Cerebellar nuclear complex (tissue), 1 donor: ENCODE results near the gene HOXB13.

Experiments
- DNase-seq, 2 experiments: peaks; one replicate each; lab custom pipeline; 2025; lab: John Stamatoyannopoulos, UW

Gene HOXB13

DNA sequence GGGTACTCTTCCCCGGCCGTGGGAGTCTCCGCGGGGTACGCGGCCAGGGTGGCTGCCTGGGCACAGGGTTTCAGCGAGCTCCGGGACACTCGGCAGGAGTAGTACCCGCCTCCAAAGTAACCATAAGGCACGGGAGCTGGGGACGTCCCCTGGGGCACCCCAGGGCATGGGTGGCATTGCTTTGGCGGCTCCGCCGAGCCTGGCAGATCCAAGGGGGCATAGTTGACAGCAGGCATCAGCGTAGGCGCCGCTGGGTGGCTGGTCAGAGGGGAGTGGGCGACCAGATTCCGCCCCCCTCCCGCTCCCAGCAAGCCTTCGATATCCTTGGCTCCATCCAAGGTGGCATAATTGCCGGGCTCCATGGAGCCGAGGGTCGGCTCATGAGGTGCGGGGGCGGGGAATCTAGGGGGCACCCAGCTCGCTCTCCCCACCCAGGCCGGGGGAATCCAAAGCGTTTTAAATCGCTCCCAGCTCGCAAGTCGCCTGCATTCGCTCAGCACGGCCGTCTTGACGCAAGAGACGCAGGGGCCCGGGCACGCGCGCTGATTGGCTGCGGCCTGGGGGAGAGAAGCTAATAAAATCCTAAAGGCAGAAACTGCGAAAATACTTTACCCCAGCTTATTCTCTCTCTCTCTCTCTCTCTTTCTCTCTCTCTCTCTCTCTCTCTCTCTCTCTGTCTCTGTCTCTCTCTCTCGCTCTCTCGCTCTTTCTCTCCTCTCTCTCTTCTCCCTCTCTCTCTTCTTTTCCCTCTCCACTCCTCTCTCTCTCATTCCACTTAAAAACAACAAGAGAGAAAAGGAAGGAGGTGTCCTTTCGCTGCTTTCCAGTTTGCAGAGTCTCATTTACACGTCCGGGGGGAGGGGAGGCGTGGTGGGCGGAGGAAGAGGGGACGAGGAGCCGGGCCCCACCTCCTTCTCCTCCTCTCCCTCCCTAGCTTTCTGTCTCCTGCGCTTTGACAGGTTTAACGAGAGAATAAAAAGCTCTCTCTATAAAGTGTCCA, at the start of gene HOXB13:
Gene HOXB13, minus strand, starts transcription at position 519 of the 1,000 bp plus-strand sequence. Its CDS starts 157 bp downstream, at position 362.
- DNase-seq, result no peak

DNA sequence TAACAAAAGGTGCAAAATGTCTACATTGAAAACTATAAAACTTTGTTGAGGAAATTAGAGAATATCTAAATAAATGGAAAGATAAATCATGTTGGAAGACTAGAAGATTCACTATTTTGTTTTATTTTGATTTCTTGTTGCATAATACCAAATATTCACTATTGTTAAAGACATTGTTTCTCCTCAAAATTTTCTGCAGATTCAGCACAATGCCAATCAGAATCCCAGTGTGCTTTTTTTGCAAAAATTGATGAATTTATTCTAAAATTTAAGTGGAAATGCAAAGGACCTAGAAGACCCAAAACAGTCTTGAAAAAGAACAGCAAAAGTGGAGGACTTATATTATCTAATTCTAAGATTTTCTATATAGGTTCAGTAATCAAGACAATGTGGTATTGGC, 48.1 kb upstream of the HOXB13 start:
- no peak for DNase-seq

DNA sequence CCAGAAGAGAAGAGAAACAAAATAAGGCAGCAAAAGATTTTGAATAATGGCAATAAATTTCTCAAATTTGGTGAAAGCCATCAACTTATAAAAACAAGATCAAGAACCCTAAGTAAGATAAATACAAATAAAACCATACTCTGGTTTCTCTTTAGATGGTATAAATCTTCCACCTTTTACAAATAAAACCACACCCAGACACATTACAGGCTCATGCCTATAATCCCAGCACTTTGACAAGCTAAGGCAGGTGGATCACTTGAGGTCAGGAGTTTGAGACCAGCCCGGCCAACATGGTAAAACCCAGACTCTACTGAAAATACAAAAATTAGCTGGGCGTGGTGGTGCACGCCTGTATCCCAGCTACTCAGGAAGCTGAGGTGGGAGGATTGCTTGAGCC, 44.7 kb upstream of the HOXB13 start:
- no peak for DNase-seq

DNA sequence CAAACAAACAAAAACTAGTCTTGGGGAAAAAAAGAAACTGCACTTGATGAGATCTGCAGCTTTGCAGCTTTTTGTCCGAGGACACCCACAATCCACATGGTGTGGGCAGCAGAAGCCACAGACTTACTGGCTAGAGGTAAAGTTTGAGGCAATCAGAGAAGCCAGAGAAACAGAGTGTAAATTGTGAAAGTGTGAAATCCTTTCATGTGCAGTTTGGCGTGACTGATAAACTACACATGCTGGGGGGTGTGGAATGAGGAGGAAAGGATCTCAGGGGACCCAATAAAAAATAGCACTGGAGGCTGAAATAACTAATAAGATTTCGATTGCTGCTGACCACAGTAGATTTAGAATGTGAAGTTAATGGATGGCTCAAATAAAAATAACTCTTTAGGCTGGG, 42.4 kb upstream of the HOXB13 start:
- DNase-seq, result no peak

DNA sequence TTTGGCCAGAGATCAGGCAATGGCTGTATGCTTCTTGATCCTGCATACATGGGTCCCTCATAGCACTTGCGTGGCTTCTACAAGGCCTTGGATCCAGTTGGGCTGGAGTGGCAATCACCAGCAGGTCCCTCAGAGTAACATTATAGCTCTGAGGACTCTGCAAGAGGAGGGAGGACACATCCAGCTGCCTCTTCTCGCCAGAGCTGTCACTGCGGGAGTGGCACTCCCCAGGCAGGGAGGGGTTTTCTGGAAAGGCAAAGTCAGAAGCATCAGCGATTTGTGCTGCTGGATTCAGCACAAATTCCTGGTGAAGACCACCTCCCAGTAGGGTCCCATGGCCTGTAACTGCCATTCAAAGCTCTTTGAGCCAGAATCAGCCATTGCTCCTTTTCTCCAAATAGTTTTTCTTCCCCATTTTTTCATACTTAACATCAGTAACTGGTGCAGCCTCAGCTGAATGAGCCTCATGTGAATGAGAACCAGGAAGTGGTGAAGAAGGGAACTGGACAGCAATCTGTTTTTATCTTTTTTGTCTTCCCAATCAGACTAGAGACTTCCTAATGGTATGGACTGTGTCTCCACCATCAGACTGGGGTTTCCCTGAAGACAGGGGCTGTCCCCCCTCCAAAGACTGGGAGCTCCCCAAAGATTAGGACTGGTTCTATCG, 40.6 kb upstream of the HOXB13 start:
- DNase-seq, result no peak

DNA sequence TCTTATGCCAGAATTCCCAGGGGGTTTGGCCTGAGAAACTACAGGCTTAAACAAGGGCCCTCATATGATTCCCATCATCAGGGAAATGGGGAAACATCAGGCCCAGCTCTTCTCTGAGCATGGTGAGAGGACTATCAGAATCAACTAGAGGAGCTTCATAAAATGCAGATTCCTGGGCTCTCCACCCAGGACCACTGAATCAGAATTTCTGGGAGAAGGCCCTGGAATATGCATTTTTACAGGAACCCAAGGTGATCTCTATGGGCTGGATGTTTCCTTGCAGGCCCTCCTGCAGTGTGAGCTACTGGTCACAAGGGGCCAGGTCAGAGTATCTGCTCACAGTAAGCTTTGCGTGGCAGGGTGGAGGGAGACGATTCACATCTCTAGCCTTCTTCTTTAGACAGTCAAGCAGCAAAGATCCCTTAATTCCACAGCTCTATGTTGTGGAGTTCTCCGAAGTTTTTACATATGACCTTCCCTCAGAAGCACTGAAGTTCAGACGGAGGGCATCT, 38.8 kb upstream of the HOXB13 start:
- no peak for DNase-seq

DNA sequence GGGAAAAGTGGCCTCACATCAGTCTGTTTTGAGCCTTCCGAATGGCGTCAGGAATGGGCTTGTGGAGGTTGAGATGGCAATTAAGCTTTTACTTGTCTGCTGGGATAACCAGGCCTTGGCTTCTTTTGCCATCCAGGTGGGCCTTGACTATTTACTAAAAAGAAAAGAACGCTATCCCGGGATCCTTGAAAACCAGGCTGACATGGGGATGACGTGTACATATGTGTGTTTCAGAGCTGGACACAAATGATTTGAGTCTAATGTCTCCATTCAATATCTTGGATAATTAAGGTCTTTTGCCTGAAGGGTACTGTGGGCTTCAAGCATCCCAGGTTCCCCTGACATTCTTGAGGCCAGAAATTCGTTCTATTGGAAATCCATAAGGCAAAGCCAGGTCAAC, 32.6 kb upstream of the HOXB13 start:
- DNase-seq, result no peak

DNA sequence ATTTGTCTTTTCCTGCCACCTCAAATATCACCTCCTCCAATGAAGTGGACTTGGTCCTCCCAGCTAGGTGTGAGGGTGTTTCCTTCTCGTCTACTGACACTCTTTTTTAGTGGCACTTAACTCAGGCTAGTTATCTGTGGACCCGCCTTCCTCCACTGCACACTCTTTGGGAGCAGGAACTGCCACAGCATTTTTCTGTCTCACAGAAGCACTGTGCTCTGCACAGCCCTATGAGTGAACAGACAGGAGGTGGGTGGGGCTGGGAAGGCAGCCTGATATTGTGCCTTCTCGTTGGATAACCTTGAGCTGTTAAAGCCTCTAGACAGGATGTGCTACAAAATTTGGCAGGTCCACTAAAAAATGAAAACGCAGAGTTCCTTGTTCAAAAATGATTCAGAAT, 31.9 kb upstream of the HOXB13 start:
- no peak for DNase-seq

DNA sequence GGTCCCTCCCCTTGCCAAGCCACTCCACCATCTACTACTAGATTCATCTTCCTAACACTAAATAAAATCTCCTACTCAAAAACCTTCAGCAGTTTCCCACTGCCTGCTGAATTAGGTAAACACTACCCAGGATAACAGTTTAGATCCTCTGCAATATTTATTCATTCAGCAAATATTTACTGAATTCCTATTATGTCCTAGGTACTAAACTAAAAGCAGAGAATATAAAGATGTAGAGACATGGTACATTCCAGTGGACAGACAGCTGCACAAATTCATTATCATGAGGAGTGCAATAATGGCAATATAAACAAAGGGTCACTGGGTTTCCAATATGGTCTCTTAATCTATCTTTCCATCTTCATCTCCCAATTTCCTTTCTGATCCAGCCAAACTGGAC, 30.7 kb upstream of the HOXB13 start:
- DNase-seq, result no peak

DNA sequence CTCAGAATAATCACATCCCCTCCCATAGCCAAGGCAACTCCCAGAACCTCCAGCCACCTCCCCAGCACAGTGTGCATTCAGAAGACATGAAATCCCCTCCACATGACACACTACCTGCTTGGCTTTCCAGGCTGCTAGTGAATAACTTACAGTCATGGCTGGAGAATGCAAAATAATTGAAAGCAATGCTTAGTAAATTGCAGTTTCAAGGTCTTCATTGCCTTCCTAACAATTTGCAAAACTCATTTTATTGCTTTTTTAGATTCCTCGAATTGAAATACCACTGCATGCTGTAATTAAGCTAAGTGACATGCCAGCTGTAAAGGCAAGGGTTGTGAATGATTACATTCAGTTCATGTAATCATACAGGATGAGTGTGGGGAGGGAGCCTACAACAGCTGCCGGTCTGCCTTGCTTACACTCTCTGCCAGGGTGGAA, 29.0 kb upstream of the HOXB13 start:
- no peak for DNase-seq

DNA sequence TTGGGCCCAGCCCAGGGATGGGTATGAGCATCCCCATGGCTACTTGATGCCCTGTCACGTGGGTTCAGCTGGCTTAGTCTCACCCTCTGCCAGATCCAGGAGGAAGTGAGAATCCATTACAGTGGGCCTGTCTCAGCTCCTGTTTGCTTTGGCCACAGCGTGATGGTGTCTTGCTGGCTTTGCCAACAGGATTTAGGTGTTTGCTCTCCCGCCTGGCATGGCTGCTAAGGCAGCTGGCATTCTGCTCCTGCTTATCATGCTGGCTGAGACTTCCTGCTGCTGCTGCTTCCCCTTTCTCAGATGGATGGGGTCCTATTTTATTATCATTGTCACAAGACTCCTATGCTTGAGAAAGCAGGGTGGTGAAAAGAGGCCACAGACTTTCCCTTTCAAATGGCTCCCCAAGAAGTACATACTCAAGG, 28.3 kb upstream of the HOXB13 start:
- DNase-seq, result no peak

DNA sequence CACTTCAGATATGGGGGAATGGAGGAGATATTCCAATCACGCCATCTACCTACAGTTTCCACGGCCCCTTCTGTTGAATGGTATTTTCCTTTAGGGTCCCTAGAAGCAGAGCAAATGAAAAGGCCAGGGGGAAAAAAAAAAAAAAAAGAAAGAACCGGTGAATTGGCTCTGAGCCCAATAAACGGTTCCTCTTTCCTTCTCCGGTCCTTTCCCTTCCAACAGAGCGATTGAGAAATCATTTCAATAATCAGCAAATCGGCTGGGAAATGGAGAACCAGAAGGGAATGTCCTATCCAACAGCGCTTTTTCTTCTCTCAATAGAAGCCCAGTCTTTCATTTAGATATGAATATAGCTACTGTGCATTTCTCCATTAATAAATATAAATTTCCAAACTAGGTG, 26.8 kb upstream of the HOXB13 start:
- no peak for DNase-seq

DNA sequence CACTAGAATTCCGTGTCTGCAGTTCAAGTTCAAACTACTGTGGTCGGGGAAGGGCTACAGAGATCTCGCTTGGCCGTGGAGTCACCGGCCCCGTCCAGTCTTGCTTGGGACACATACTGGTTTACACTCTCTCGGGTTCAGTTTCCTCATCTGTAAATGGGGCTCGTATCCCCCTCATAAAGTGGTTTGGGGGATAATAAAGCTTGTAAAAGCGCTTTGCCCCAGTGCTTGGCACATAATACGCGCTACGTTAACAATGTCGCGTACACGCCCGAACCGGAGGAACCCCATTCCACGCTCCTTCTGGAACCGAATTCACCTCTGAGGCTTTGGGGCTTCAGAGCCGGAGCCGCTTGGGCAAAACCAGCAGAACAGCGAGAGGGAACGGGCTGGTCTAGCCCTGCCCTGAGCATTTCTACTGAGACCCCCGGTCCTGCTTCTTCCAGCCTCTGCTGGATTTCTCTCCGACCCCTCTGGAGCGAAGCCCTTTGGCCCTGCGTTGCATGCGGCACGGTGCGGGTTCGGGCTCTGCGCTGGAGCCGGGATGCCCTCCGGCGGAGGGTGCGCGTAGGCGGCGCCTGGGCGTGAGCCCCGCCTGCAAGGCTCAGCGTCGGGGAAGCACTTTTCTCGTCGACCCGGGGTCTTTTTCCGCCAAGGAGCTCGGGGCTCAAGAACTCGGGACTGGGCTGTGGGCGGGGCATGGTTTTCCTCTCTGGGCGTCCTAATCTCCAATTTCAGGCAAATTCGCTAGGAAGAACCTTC, 26.1 kb upstream of the HOXB13 start:
- no peak for DNase-seq

DNA sequence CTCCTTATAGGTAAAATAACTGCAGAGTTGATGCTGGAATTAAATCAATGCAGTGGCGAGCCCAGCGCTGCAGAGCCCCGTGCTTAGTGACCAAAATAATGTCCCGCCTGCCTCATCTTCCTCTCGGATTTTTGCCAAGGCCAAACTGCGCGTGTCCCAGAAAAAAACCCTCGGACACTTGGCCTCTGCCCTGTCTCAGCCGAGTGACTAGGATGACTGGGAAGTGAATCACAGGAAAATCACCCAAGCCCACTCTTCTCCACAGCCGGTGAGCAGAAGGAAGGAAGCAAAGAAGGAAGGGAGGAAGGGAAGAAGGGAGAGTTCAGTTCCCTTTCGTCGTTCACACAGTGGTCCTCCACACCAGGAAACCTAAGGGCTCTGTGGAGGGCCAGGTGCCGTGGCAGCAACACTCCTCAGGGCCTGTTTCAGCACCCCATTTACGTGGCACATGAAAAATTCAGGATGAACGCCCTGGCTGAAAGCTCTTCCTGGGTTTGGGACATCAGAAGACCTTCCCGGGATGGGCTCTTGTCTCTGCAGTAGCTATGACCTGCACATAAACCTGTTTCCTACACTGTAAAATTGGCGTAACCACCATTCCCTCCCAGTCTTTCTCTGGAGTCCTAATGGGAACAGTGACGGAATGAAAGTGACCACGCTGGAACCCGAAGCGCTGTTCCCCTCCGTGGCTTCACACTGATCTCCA, 25.4 kb upstream of the HOXB13 start:
- no peak for DNase-seq

DNA sequence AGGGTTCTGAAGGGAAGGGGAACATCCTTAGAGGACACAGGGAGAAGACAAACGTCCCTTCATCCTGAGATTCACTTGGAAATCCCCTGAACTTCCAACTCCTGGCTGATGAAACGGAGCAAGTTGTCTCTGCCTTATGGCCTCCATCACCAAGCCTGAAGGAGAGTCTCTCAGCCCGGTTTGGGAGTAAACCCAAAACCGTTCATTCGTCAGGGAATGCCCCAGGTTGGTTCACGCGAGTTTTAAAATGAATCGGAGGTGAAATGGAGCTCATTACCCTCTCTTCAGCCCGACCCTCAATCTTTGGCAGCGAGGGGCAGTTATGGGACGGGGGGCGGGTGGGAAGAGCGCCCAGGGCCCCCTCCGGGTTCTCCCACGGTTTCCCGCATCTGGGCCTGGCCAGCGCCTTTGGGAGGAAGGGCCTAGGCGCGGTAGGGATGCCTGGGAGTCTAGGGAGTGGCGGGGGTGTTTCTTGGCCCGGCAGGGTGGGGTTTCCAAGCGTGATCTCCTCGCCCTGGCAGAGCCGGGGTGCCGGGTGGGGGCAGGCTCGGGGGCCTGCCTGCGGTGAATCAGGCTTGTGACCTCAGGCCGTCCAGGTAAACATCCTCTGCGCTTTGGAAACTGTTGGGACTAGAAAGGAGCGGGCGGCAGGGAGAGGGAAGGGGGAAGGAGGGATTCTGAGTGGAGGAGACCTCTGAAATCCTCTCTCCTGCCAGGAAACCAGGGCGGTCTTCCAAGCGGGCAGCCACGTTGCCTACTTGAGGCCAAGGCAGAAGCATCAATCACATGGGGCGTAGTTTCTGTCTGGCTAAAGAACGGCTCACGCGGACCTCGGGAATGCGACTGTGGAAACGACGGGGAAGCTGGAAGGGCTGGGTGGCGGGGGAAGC, 24.1 kb upstream of the HOXB13 start:
- no peak for DNase-seq

DNA sequence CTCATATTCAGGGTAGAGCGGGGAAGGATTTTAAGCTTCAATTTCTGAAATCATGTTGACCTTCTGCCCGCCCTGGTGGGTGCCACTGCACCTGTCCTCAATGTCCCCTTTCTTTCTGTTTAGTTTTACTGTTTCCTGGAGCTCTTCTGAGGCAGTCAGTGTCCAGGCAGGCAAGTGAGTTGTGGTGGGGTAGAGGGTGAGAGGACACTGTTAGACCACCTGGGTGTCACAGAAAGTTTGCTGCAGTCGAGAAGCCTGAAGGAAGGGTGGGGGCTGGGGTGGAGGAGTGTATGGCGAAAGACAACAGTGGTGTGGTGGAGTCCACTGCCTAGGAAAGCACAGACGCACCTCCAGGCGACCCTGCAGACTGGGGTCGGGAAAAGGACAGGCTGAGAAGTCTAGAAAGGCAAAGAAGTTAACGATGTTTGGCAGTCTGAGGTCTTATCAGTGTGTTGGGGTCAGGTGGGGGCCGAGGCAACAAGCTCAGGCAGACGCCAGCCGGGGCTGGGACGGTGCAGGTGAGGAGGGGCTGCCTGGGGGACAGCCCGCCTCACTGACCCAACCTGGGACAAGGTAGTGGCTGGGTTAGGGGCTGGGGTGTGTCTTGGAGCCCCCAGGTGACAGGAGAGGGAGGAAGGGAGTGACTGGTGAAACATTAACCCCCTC, 23.3 kb upstream of the HOXB13 start:
- DNase-seq, result no peak

DNA sequence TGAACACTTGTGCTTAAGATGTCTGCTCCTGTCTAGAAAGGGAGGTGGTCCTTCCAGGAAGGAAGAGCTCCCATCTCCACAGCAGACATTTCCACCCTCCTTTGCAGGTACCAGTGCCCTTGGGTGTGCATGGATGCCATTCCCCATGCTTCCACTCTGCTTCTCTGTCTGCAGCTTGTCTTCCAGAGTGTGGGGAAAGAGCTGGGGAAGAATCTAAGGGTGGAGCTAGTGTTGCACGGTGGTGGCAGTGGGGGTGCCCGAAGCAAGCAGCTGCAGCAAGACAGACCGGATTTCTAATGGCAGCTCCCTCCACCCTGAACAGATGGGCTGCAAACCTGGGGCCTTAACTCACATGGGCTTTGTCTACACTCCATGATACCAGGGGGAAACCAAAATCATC, 22.6 kb upstream of the HOXB13 start:
- DNase-seq, result no peak

DNA sequence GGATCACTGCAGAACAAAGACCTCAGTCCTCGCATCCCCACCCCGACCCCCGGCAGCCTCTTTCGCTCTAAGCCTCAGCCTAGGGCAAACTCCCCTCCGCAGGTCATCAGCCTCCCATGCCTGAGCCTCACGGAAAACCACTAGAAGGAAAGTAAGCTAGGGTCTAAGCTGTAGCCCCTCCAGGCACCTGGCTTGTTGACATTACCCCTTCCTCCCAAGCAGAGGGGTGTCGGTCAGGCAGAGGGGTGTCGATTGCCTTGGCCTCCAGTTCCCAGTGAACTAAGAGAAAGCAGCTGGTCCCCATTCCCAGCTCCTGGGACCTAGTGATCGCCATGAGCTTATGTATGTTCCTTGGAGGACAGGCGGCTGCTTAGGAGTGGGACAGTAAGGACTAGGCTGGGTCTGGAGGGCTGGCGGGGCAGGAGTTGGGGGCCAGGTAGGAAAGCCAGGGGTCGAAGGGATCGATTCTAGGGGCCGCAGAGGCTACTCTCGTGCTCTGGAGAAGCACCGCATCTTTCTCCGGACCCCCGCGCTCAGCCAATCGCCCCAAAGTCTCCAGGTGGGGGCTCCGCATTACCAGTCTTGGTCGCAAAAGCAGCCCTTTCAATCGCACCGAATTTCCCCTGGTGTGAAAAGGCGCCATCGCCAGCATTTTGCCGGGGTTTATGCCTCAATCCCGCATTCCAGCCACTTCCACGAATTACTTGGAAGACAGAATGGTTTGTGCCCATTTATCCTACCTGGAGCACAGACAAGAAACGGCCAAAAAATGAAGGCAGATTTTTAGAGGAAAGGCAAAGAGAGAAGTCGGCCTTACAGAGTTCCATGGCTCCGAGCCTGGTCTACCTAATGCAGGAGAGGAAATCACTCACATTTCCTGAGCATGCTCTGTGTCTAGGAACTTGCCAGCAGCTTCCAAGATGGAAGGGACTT, 21.3 kb upstream of the HOXB13 start:
- no peak for DNase-seq
